Stimulated activated CD4-positive, alpha-beta T cell treated with anti-CD3 and anti-CD28 coated beads, Interleukin-2, amount 100 ng/mL, for 48 hours (primary cell): ENCODE measurements around the gene NIN.
"Not testable (repeated sequence)": the region's sequence is repeated elsewhere in the genome, so short reads cannot be mapped to it uniquely, and the experiment has no call there.

Experiments used
- DNase-seq, 2 donors: peaks; one replicate each; pipeline ENCODE4 v3.0.0-alpha.2; 2020

Gene NIN

DNA sequence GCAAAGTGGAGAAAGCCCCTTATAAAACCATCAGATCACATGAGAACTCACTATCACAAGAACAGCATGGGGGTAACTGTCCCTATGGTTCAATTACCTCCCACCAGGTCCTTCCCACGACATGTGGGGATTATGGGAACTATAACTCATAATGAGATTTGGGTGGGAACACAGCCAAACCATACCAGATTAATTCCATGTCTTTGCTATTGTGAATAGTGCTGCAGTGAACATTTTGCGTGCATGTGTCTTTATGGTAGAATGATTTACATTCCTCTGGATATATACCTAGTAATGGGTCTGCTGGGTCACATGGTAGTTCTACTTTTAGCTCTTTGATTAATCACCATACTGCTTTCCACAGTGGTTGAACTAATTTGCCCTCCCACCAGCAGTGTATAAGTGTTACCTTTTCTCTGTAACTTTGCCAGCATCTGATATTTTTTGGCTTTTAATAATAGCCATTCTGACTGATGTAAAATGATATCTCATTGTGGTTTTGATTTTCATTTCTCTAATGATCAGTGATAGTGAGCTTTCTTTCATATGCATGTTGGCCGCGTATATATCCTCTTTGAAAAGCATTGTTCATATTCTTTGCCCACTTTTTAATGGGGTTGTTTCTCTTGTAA lies 133.2 kb downstream of the NIN start:
- no peak for DNase-seq

DNA sequence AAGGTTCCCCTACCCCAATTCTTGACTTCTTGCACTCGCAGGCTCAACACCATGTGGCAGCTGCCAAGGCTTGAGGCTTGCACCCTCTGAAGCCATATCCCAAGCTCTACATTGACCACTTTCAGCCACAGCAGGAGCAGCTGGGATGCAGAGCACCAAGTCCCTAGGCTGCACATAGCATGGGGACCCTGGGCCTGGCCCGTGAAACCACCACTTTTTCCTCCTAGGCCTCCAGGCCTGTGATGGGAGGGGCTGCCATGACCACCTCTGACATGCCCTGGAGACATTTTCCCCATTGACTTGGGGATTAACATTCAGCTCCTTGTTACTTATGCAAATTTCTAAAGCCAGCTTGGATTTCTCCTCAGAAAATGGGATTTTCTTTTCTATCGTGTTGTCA lies 136.7 kb downstream of the NIN start:
- not testable (repeated sequence) for DNase-seq

DNA sequence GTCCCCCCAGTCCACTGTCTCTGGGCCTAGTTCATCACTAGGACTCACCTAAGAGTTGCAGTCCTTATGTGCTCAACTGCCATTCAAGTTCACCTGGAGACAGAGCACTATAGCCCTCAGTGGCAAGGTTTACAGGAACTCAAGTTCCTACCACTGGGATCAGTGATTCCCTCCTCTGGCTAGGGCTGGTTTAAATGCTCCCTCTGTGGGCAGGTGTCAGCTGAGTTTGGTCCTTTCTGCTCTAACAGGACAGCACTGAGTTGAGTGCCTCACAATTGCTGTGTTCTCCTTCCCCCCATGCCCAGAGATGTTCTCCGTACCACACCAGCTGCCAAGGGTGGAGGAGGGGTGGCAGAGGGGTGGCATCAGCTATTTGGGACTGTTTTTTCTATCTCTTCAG lies 142.1 kb downstream of the NIN start:
- no peak for DNase-seq

DNA sequence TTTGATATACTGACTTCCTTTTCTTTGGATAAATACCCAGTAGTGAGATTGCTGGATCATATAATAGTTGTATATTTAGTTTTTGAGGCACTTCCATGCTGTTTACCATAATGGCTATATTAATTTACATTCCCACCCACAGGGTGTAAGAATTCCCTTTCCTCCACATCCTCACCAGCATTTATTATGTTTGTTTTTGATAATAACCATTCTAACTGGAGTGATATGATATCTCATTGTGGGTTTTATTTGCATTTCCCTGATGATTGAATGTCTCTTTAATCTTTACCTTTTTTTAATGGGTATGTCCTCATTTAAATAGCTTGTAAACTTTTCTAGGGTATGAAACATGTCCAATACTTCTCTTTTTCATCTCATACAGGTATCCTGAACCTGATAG lies 151.3 kb downstream of the NIN start:
- no peak for DNase-seq

DNA sequence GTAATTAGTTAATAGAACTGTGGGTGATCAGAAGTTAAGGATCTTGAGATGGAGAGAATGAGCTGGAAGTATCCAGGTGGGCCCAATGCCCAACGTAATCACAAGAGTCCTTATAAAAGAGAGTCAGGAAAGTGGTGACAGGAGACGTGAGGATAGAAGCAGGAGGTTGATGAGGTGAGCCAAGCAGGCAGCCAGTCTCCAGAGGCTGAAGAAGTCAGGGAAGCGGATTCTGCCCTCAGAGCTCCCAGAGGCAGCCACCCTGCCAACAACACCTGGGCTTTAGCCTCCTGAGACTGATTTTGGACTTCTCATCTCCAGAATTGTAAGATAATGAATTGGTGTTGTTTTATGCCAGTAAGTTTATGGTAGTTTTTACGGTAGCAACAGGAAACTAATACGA lies 152.8 kb downstream of the NIN start:
- DNase-seq = no peak

DNA sequence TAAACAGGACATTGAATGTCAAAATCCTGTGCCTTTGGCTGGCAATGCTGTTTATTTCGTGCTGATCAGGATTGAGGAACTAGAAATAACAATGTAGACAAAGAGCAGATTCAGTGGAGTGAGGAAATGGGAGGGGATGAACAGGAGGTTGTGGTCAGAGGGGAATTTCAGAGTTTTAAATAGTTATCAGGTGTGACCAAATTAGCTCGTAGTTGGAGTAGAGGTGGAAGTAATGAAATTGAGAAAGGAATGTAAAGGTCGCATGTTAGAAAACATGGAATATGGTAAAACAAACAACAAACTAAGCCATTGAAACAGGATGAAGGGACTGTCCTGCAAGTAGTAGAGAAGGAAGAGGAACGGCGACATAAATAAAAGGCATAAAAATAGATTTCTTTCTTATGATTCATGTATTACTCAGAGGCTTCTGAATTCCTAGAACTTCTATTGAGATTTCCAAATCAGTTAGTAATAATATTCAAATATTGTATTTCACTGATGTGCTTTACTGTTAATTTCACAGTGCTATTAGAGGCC lies 153.4 kb downstream of the NIN start:
- no peak for DNase-seq

DNA sequence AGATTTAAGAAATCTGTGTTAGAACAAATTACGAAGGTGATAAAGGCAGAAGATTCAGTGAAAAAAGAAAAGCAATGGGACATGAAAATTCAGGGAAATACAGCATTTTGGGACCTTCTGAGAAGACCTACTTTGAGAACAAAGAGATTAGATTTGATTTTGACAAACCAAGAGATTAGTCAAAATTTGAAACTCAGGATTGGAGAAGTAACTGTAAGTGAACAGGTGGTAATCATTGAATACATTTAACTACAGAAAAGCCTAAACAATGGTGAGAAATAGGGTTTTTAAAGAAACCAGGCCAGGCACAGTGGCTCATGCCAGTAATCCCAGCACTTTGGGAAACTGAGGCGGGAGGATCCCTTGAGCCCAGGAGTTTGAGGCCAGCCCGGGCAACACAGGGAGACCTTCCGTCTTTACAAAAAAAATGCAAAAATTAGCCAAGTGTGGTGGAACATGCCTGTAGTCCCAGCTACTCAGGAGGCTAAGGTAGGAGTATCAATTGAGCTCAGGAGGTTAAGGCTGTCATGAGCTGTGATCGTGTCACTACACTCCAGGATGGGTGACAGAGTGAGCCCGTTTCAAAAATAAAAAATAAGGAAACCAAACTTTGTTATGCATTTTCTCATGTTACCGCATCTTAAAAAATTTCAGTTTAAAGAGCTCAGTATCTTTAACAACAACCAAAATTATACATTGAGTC lies 154.0 kb downstream of the NIN start:
- no peak for DNase-seq

DNA sequence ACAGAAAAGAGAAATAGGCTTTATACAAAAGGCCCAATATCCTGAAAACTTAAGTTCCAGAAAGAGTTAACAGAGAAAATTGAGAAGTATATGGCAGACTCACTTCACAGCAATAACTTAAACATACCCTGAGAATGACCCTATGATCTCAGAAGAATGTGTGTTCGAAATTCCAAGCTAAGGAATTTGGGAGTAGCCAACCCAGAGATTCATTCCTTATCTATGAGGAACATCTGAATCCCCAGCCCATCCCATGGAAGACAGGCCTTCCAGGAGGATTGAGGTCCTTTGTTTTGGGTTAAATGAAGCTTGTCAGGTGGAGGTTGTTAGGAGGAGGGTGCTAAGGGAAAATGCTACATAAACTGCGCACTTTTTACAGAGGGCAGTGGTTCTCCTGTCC lies 155.4 kb downstream of the NIN start:
- DNase-seq = no peak

DNA sequence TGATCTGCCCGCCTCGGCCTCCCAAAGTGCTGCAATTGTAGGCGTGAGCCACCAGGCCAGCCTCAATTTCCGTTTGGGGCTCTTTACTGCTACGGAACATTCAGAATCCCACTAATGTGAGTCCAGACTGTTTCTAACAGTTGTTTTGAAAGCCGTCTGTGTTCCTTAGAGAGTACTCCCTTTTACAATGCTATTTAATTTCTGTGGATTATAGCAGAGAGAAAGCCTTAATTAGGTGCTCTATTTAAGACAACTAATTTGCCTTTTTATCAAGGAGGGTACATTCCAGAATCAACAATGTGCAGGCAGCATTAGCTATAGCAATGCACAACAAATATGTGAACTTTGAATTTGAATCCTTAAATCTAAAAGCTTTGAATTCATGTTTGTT lies 160.1 kb downstream of the NIN start:
- no peak for DNase-seq

DNA sequence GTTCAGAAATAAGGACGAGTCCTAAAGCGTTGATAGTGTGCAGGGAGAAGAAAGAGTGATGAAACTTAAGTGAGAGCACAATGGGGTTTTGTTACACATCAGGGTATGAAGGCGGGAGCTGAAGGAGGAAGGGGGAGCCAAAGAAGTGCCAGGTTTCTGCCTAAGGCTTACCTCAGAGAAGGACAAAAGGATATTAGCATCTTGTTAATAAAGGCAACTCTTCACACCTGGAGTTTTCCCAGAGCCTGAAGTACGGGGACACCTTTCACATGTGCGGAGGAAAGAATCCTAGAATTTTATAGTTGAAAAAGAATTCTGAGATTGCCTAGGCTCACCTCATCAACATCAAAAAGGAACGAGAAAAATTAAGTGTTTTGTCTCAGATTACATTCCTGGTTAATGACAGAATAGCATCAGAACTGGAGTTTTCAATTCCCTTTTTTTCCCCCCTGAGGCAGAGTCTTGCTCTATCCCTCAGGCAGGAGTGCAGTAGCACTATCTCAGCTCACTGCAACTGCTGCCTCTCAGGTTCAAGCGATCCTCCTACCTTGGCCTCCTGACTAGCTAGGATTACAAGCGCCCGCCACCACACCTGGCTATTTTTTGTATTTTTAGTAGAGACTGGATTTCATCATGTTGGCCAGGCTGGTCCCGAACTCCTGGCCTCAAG lies 160.6 kb downstream of the NIN start:
- no peak for DNase-seq
